ENCODE results near the gene ACBD3.
A peak's percentile ranks its signal among the peaks of the same experiment; 100 is the strongest.

The ACBD3 gene

GRCh38 chr1:226133504-226134123 lies 52.9 kb downstream of the ACBD3 start:
- DNase-seq: no peak

GRCh38 chr1:226132728-226133503 lies 53.6 kb downstream of the ACBD3 start:
- no peak for DNase-seq

- no peak for DNase-seq
Measured at GRCh38 chr1:226131639-226132038, 54.9 kb downstream of the ACBD3 start.

GRCh38 chr1:226129230-226129629 lies 57.3 kb downstream of the ACBD3 start:
- DNase-seq: no peak

GRCh38 chr1:226128487-226129075 lies 58.0 kb downstream of the ACBD3 start:
- no peak for DNase-seq

- DNase-seq: no peak
Measured at GRCh38 chr1:226126824-226127569, 59.5 kb downstream of the ACBD3 start.

- no peak for DNase-seq
Measured at GRCh38 chr1:226125831-226126230, 60.7 kb downstream of the ACBD3 start.

- peak; percentile 86 for DNase-seq
Measured at GRCh38 chr1:226125097-226125630, 61.4 kb downstream of the ACBD3 start.

- DNase-seq: no peak
Measured at GRCh38 chr1:226123591-226124471, 62.7 kb downstream of the ACBD3 start.

- no peak for DNase-seq
Measured at GRCh38 chr1:226123212-226123560, 63.4 kb downstream of the ACBD3 start.

GRCh38 chr1:226121587-226122400 lies 64.7 kb downstream of the ACBD3 start:
- peak; percentile 74 for DNase-seq

- DNase-seq: no peak
Measured at GRCh38 chr1:226121049-226121586, 65.4 kb downstream of the ACBD3 start.

- no peak for DNase-seq
Measured at GRCh38 chr1:226120398-226120797, 66.1 kb downstream of the ACBD3 start.

GRCh38 chr1:226119169-226119568 lies 67.4 kb downstream of the ACBD3 start:
- DNase-seq: no peak

GRCh38 chr1:226118357-226118756 lies 68.2 kb downstream of the ACBD3 start:
- no peak for DNase-seq

- no peak for DNase-seq
Measured at GRCh38 chr1:226117330-226117729, 69.2 kb downstream of the ACBD3 start.

GRCh38 chr1:226116673-226117072 lies 69.9 kb downstream of the ACBD3 start:
- no peak for DNase-seq

GRCh38 chr1:226112626-226113025 lies 73.9 kb downstream of the ACBD3 start:
- no peak for DNase-seq

- no peak for DNase-seq
Measured at GRCh38 chr1:226111883-226112261, 74.7 kb downstream of the ACBD3 start.

GRCh38 chr1:226111098-226111882 lies 75.3 kb downstream of the ACBD3 start:
- DNase-seq: no peak
